ENCODE measurements around the gene APOA1.

The APOA1 gene

DNA sequence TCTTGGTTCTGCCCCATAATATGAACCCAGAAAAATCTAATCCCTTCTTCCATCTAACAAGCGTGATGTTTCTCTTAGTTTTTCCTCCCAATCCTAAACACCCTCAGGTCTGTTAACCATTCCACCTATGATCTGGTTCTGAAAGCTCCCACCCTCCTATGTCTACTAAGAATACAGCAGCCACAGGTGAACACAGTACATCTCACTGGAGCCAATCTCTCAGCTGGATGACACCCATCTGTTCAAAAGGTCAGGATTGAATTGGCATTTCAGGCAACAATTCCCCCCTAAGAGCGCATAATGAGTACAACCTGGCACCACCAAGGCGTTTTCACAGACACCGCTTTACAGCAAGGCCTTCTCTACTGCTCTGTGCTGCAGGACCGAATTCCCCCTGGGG is 19.0 kb upstream of the APOA1 start:
- TF ChIP-seq TAF1 (IDR thresholded peaks at IDR 0.05; ENCODE audit: borderline replicate concordance, insufficient read depth, low read length): no peak
- TF ChIP-seq, protein P1, sequence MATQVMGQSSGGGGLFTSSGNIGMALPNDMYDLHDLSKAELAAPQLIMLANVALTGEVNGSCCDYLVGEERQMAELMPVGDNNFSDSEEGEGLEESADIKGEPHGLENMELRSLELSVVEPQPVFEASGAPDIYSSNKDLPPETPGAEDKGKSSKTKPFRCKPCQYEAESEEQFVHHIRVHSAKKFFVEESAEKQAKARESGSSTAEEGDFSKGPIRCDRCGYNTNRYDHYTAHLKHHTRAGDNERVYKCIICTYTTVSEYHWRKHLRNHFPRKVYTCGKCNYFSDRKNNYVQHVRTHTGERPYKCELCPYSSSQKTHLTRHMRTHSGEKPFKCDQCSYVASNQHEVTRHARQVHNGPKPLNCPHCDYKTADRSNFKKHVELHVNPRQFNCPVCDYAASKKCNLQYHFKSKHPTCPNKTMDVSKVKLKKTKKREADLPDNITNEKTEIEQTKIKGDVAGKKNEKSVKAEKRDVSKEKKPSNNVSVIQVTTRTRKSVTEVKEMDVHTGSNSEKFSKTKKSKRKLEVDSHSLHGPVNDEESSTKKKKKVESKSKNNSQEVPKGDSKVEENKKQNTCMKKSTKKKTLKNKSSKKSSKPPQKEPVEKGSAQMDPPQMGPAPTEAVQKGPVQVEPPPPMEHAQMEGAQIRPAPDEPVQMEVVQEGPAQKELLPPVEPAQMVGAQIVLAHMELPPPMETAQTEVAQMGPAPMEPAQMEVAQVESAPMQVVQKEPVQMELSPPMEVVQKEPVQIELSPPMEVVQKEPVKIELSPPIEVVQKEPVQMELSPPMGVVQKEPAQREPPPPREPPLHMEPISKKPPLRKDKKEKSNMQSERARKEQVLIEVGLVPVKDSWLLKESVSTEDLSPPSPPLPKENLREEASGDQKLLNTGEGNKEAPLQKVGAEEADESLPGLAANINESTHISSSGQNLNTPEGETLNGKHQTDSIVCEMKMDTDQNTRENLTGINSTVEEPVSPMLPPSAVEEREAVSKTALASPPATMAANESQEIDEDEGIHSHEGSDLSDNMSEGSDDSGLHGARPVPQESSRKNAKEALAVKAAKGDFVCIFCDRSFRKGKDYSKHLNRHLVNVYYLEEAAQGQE (IDR thresholded peaks at IDR 0.05; ENCODE audit: insufficient read depth in 1 of 2, low read depth in 2 of 2, low read length in 2 of 2): no peak
- TF ChIP-seq FOXP2 (optimal IDR thresholded peaks at IDR 0.05; ENCODE audit: borderline replicate concordance, extremely low read depth, extremely low read length, insufficient read depth): no peak
- no peak for TF ChIP-seq SIN3A (IDR thresholded peaks at IDR 0.05; ENCODE audit: borderline replicate concordance, insufficient read depth, low read length)
- TF ChIP-seq POLR2AphosphoS5 (IDR thresholded peaks at IDR 0.05; ENCODE audit: low read depth, low read length): no peak

DNA sequence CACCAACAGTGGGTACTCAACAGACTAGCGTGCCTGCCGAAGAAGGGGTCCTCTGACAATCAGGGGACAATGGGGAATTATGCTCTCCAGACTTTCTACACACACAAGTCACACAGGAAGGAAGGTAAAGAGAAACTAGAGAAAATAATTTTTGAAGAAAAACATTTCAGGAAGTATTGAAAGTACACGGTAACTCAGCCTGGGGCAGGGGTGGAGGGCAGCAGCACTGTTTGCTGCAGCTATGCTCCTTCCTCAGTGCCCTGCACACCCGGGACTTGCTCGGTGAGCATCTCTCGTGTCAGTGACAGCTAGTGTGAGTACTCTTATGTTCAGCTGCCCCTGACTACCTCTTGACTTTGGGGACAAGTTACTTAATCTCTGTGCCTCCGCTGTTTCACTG is 18.0 kb upstream of the APOA1 start:
- TF ChIP-seq POLR2AphosphoS5 (IDR thresholded peaks at IDR 0.05; ENCODE audit: low read depth, low read length): no peak

DNA sequence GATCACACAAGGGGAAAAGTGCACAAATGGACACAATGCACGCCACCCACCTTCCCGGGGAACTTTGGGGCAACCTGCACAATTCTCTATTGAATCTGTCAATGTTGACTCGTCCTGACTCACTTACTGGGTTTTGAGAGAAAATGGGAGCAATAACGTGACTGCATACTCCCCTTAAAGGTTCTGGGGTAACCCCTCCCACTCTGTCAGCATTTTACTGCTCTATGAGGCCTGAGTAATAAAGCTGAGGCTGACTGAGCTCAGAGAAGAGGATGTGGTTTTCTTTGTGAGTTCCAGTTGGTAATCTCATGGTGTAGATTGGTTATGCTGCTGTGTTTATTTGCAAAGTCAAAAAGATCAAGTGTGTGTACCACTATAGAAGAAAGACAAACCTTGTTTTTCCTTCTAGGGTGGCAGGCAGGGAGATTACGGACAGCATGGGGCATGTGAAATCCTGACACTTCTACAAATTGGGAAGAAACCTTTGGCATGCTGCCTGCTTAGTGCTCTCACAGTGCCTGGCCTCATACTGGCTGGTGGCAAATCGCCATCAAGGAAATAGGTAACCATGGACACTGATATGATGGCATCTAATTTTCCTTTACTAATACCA is 16.1 kb upstream of the APOA1 start:
- TF ChIP-seq POLR2AphosphoS5 (IDR thresholded peaks at IDR 0.05; ENCODE audit: low read depth, low read length) (no peak), SIN3A (IDR thresholded peaks at IDR 0.05; ENCODE audit: borderline replicate concordance, insufficient read depth, low read length) (no peak)

DNA sequence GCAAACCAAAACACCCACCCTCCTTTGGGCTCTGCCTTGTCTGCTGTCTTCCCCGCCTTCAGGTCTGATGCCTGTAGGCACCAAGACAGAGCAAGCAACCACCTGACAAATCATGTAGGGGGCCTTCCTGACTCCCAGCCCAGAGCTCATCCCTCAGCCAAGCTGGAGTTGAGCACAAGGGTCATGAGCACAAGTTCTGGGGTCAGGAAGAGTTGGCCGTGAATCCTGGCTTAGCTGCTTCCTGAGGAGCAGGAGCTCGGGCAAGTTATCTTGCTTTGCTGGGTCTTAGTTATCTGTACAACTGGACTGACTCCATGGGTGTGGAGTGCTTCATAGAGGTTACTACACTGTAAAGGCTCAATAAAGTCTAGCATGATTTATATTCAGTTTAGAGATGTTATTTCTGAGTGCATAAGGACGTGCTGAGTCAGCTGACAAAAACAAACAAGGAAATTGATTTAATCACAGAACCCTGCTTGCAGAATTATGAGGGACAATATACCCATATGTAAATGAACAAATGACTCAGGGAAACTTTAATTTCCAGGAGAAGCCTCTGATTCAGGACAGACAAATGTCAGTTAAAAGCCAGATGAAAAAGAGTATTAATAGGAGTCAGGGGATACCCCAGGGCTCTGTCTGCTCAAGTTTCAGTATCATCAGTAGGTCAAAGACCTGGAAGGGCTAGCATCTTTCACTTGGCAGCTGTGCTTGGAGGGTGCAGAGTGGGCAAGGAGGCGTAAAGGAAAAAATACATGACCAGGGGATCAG is 15.0 kb upstream of the APOA1 start:
- no peak for TF ChIP-seq TAF1 (IDR thresholded peaks at IDR 0.05; ENCODE audit: borderline replicate concordance, insufficient read depth, low read length)
- no peak for TF ChIP-seq SIN3A (IDR thresholded peaks at IDR 0.05; ENCODE audit: borderline replicate concordance, insufficient read depth, low read length)
- no peak for TF ChIP-seq FOXP2 (optimal IDR thresholded peaks at IDR 0.05; ENCODE audit: borderline replicate concordance, extremely low read depth, extremely low read length, insufficient read depth)
- no peak for TF ChIP-seq POLR2AphosphoS5 (IDR thresholded peaks at IDR 0.05; ENCODE audit: low read depth, low read length)
- TF ChIP-seq, protein P1 (IDR thresholded peaks at IDR 0.05; ENCODE audit: insufficient read depth in 1 of 2, low read depth in 2 of 2, low read length in 2 of 2): no peak

DNA sequence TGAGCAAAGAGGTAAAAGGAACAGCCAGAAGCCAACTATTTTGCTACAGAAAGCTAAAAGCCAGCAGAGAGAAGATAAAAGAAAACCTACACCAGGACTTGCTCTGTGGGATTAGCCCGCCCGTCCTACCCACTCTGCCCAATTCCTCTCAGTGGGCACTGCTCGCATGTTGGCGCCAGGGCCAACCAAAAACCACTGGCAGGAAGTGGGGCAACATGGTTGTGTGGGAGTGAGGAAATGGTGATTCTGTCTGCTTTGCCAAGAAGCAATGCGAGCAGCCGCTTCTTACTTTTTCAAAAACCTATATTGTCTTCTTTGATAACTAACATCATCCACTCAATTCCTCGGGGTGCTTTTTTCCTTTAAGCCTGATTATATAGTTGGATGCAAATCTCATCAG is 14.2 kb upstream of the APOA1 start:
- TF ChIP-seq TAF1 (IDR thresholded peaks at IDR 0.05; ENCODE audit: borderline replicate concordance, insufficient read depth, low read length): no peak
- no peak for TF ChIP-seq SIN3A (IDR thresholded peaks at IDR 0.05; ENCODE audit: borderline replicate concordance, insufficient read depth, low read length)

DNA sequence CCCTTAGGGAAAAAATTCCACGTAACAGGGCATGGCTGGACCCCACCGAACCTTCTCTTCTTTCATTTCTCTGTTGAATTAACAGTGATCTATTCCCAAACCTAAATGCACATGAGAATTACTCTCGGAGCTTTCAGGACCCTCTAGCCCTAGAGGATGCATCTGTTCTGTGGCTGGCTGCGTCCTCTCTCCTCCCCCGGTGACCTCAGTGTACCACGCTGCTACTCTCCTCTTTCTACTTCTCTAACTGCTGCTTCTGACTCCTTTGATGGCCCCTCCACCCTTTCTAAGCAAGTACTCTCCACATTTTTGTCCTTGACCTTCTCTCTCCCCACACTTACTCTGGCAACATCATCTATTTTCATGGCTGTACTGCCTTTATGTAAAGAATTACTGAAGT is 12.1 kb upstream of the APOA1 start:
- TF ChIP-seq SIN3A (IDR thresholded peaks at IDR 0.05; ENCODE audit: borderline replicate concordance, insufficient read depth, low read length) (no peak), TAF1 (IDR thresholded peaks at IDR 0.05; ENCODE audit: borderline replicate concordance, insufficient read depth, low read length) (no peak), FOXP2 (optimal IDR thresholded peaks at IDR 0.05; ENCODE audit: borderline replicate concordance, extremely low read depth, extremely low read length, insufficient read depth) (no peak), POLR2AphosphoS5 (IDR thresholded peaks at IDR 0.05; ENCODE audit: low read depth, low read length) (no peak)
- TF ChIP-seq, protein P1 (IDR thresholded peaks at IDR 0.05; ENCODE audit: insufficient read depth in 1 of 2, low read depth in 2 of 2, low read length in 2 of 2): no peak

Measured in PFSK-1 (cell line).